Adrenal gland (tissue), 12 donors: Measurements from ENCODE around the gene ERBB4. TPM values are rescaled to one million over a fixed set of nuclear protein-coding genes. Genes with fewer than 3 reads are reported as not detected.

Source experiments
- DNase-seq, 7 donors: peaks; one replicate each; pipeline ENCODE4 v3.0.0-alpha.2; 2019 to 2020
- H3K27ac ChIP-seq, 5 donors: fragments of 200-600 bp; sonication (generic) in 4 of 5; 1 replicate in 3 of 5; 2 replicates in 2 of 5; pipeline versions ENCODE4 v1.5.1 to v1.8.0; 2016 to 2020; ENCODE audit warnings: mild to moderate bottlenecking in 1 of 5
- H3K27me3 ChIP-seq: fragments of 200-600 bp; 2 replicates; pipeline ENCODE4 v1.8.0; 2021
- H3K36me3 ChIP-seq, 2 donors: fragments of 200-600 bp; replicated peaks in 1 of 2; 1 replicate in 1 of 2; 2 replicates in 1 of 2; pipeline versions ENCODE4 v1.5.1 to v1.8.0; 2018 to 2022
- H3K4me1 ChIP-seq, 2 donors: fragments of 200-600 bp; replicated peaks in 1 of 2; 1 replicate in 1 of 2; 2 replicates in 1 of 2; pipeline versions ENCODE4 v1.5.1 to v1.8.0; 2018 to 2021
- H3K4me3 ChIP-seq, 4 donors: fragments of 200-600 bp; sonication (generic) in 3 of 4; one replicate each; pipeline ENCODE4 v1.5.1; 2016 to 2018
- H3K9me3 ChIP-seq, 3 donors: fragments of 200-600 bp; sonication (generic) in 1 of 3; replicated peaks in 1 of 3; 1 replicate in 2 of 3; 2 replicates in 1 of 3; pipeline versions ENCODE4 v1.5.1 to v1.8.0; 2016 to 2021
- CTCF ChIP-seq, 6 experiments: fragments of 450-650 bp in 4 of 6; fragments of 200-600 bp in 2 of 6; sonication (generic) in 1 of 6; IDR thresholded peaks; 1 replicate in 5 of 6; 2 replicates in 1 of 6; pipeline versions ENCODE4 v1.5.1 to v1.8.0; 2016 to 2021; ENCODE audit warnings: antibody characterized with exemption in 6 of 6, mild to moderate bottlenecking in 2 of 6, moderate library complexity in 1 of 6
- POLR2A ChIP-seq, 2 donors: fragments of 450-650 bp; IDR thresholded peaks; one replicate each; pipeline ENCODE4 v1.6.1; 2017; ENCODE audit warnings: antibody characterized with exemption in 2 of 2, mild to moderate bottlenecking in 2 of 2, moderate library complexity in 1 of 2
- WGBS, 4 donors: extraction: QIAGEN DNeasy Blood & Tissue Kit in 2 of 4; methylation state at CpG; one replicate each; pipeline versions ENCODE4 v1.1.5 to v1.1.7; 2013 to 2017; 5-methylcytosine and 5-hydroxymethylcytosine counted together
- intact Hi-C, 2 donors: fragments of 100-400 bp; cut with DNase I; formaldehyde crosslinking; loops; one replicate each; pipeline versions ENCODE4 v1.14.1 to v1.15.0; 2022 to 2023
- microRNA-seq, 3 donors: library from miRNA; unstranded; fragments of <30 nt; microRNA quantifications; one replicate each; pipeline ENCODE4, GENCODE V29; 2017 to 2020
- polyA plus RNA-seq, 3 donors: library from polyadenylated mRNA; stranded (reverse); fragments of 200-250 nt in 2 of 3; fragments of 350-450 nt in 1 of 3; fragmentation: Illumina TruSeq in 1 of 3; extraction: RNeasy Lipid Tissue Mini Kit (QIAGEN cat#74804) in 1 of 3; gene quantifications; one replicate each; pipeline ENCODE4 v1.2.3, GENCODE V29; 2013 to 2014
- small RNA-seq, 2 donors: library from RNA; depleted of rRNA; stranded (forward); fragments of <200 nt; gene quantifications; one replicate each; pipeline ENCODE3, GENCODE V24; 2016
- total RNA-seq, 9 donors: library from RNA; depleted of rRNA in 4 of 9; stranded (reverse); fragments of >200 nt in 4 of 9; fragments of 120-200 nt in 1 of 9; fragmentation: NEBNext Ultra II Directional in 1 of 9; extraction: Animal tissue kit (Norgen Biotek cat#: 25700) in 1 of 9; gene quantifications; one replicate each; pipeline versions ENCODE4 v1.1.0 to v1.2.4, GENCODE V29; 2013 to 2023
- donor health status: healthy with polysubstance abuse.
- donor health status: Bipolar disorder and iron deficiency.
- donor health status: DM: yes; HTN: yes; CAD: no.
- donor health status: DM: no; HTN: no; CAD: no.
- donor health status: DM: no; HTN: no; CAD: no.
- donor health status: DM: yes; HTN: yes; CAD: no.

Gene ERBB4
- total and polyA plus RNA-seq, 12 donors = 0.06 to 2.9 (median 0.49) TPM

GRCh38 chr2:211331736-211332135, 1206.9 kb downstream of the ERBB4 start:
- Histone ChIP-seq H3K9me3 (no peaks in the 10 kb centered on the region), H3K36me3 (no peaks in the 10 kb centered on the region), H3K4me1 (no peaks in the 10 kb centered on the region), H3K27ac (no peak overlapping the region), H3K4me3 (no peak overlapping the region), H3K27me3 (no peaks in the 10 kb centered on the region)
- intact Hi-C loops = no loop called here
- WGBS, 4 donors = 49 to 68% (median 59%) methylated on average over 2 of the region's 2 CpGs
- no peak for TF ChIP-seq CTCF (IDR thresholded peaks at IDR 0.05)
- no peak for TF ChIP-seq POLR2A (IDR thresholded peaks at IDR 0.05)
- no peak for DNase-seq

GRCh38 chr2:211329882-211330281, 1208.7 kb downstream of the ERBB4 start:
- no peaks in the 10 kb centered on the region for H3K36me3 ChIP-seq

GRCh38 chr2:211329421-211329820, 1209.2 kb downstream of the ERBB4 start:
- Histone ChIP-seq H3K9me3 (no peaks in the 10 kb centered on the region), H3K27me3 (no peaks in the 10 kb centered on the region), H3K4me1 (no peaks in the 10 kb centered on the region), H3K4me3 (no peak overlapping the region), H3K36me3 (no peaks in the 10 kb centered on the region), H3K27ac (no peak overlapping the region)
- 81 to 87% (median 84%) methylated on average over 4 of the region's 4 CpGs for WGBS, 4 donors
- TF ChIP-seq CTCF (IDR thresholded peaks at IDR 0.05) (no peak), POLR2A (IDR thresholded peaks at IDR 0.05) (no peak)
- intact Hi-C loops = no loop called here
- DNase-seq = no peak

More at GRCh38 chr2:211329882-211330281, 1208.7 kb downstream of the ERBB4 start:
- Histone ChIP-seq H3K4me1 (no peaks in the 10 kb centered on the region), H3K27me3 (no peaks in the 10 kb centered on the region), H3K4me3 (no peak overlapping the region), H3K27ac (no peak overlapping the region), H3K9me3 (no peaks in the 10 kb centered on the region)
- intact Hi-C loops = no loop called here
- TF ChIP-seq CTCF (IDR thresholded peaks at IDR 0.05) = no peak
- TF ChIP-seq POLR2A (IDR thresholded peaks at IDR 0.05) = no peak
- DNase-seq = no peak
- WGBS, 4 donors = 79 to 90% (median 89%) methylated on average over 8 to 10 of the region's 10 CpGs

- no peak overlapping the region for H3K4me3 ChIP-seq
- H3K9me3 ChIP-seq = no peaks in the 10 kb centered on the region
- no peak for DNase-seq
- 64 to 82% (median 80%) methylated on average over 2 of the region's 2 CpGs for WGBS, 4 donors
- intact Hi-C loops = no loop called here
- no peaks in the 10 kb centered on the region for H3K4me1 ChIP-seq
- no peaks in the 10 kb centered on the region for H3K36me3 ChIP-seq
- TF ChIP-seq CTCF (IDR thresholded peaks at IDR 0.05) (no peak), POLR2A (IDR thresholded peaks at IDR 0.05) (no peak)
- H3K27me3 ChIP-seq = no peaks in the 10 kb centered on the region
- H3K27ac ChIP-seq = no peak overlapping the region
These were observed 1210.5 kb downstream of the ERBB4 start for GRCh38 chr2:211328126-211328525.

Small RNA genes within 50 kb of the gene (microRNA-seq; reads per million reads assigned to microRNA genes)
- 0 reads per million in 3 donors for gene MIR548F2

Small RNA genes within 50 kb of the gene (small RNA-seq; reads per million reads assigned to genes)
- gene MIR548F2 (0 reads per million in 2 donors), gene RNA5SP119 (0 reads per million in 2 donors)
